Stomach (tissue), 9 donors: Measurements from ENCODE around the gene DLGAP1. TPM values are rescaled to one million over a fixed set of nuclear protein-coding genes. Genes with fewer than 3 reads are reported as not detected.

Source experiments
- DNase-seq, 2 donors: peaks; one replicate each; pipeline versions ENCODE4 v3.0.0 to v3.0.0-alpha.2; 2013 to 2019
- H3K27ac ChIP-seq, 5 donors: fragments of 200-600 bp in 4 of 5; sonication (generic) in 4 of 5; one replicate each; pipeline ENCODE4 v1.5.1; 2013 to 2019; ENCODE audit warnings: mild to moderate bottlenecking in 1 of 5, moderate library complexity in 1 of 5
- H3K27me3 ChIP-seq, 3 donors: fragments of 200-600 bp; sonication (generic); one replicate each; pipeline ENCODE4 v1.5.1; 2017 to 2019; ENCODE audit warnings: mixed run types in 1 of 3
- H3K36me3 ChIP-seq, 4 donors: fragments of 200-600 bp; sonication (generic); 1 replicate in 3 of 4; 2 replicates in 1 of 4; pipeline ENCODE4 v1.5.1; 2016 to 2019
- H3K4me1 ChIP-seq, 4 donors: fragments of 200-600 bp; sonication (generic); one replicate each; pipeline ENCODE4 v1.5.1; 2016 to 2019
- H3K4me3 ChIP-seq, 4 donors: fragments of 200-600 bp; sonication (generic) in 3 of 4; one replicate each; pipeline ENCODE4 v1.5.1; 2016 to 2019; ENCODE audit warnings: mild to moderate bottlenecking in 1 of 4
- H3K9me3 ChIP-seq, 4 donors: fragments of 200-600 bp; sonication (generic); one replicate each; pipeline ENCODE4 v1.5.1; 2016 to 2019
- EP300 ChIP-seq: sonication (generic); formaldehyde crosslinking; IDR thresholded peaks from one replicate; pipeline ENCODE4 v1.6.1; 2017; ENCODE audit warnings: antibody characterized with exemption
- POLR2A ChIP-seq, 4 donors: fragments of 450-650 bp; IDR thresholded peaks; one replicate each; pipeline ENCODE4 v1.6.1; 2016; ENCODE audit warnings: antibody characterized with exemption in 4 of 4, control low read depth in 2 of 4, mild to moderate bottlenecking in 1 of 4, moderate library complexity in 1 of 4
- POLR2AphosphoS5 ChIP-seq, 3 donors: sonication (generic); formaldehyde crosslinking; IDR thresholded peaks; one replicate each; pipeline ENCODE4 v1.6.1; 2016; ENCODE audit warnings: antibody characterized with exemption in 3 of 3
- WGBS, 5 donors: extraction: QIAGEN DNeasy Blood & Tissue Kit in 3 of 5; methylation state at CpG; one replicate each; pipeline versions ENCODE4 v1.1.5 to v1.1.7; 2013 to 2018; 5-methylcytosine and 5-hydroxymethylcytosine counted together
- intact Hi-C: fragments of 100-400 bp; cut with DNase I; formaldehyde crosslinking; loops from one replicate; pipeline ENCODE4 v1.15.1; 2023; ENCODE audit warnings: low total_unique reads
- polyA plus RNA-seq, 3 donors: library from polyadenylated mRNA; stranded (reverse); fragments of 200-250 nt; gene quantifications; one replicate each; pipeline ENCODE4 v1.2.3, GENCODE V29; 2013
- total RNA-seq, 5 donors: library from RNA; depleted of rRNA; stranded (reverse); fragments of >200 nt; gene quantifications; one replicate each; pipeline versions ENCODE4 v1.1.0 to v1.2.3, GENCODE V29; 2014 to 2016
- TF ChIP-seq, protein P1 (sequence below), 7 experiments: fragments of 450-650 bp in 4 of 7; fragments of 200-600 bp in 3 of 7; sonication (generic) in 3 of 7; IDR thresholded peaks; one replicate each; pipeline ENCODE4 v1.5.1; 2016 to 2019; ENCODE audit warnings: antibody characterized with exemption in 7 of 7, control low read depth in 2 of 7, mild to moderate bottlenecking in 1 of 7
- donor health status: healthy with polysubstance abuse.
- donor health status: Bipolar disorder and iron deficiency.
- donor health status: healthy.

Gene DLGAP1
- total and polyA plus RNA-seq, 8 donors = 0.06 to 7.0 (median 1.3) TPM; not detected in 1

- no peak overlapping the region for H3K4me3 ChIP-seq
- intact Hi-C loops = no loop called here
- peaks cover 0 to 4% (median 2%) of the 10 kb centered on the region in 4 donors for H3K9me3 ChIP-seq
- no peak for TF ChIP-seq EP300
- TF ChIP-seq POLR2A (IDR thresholded peaks at IDR 0.05) = no peak
- no peak for TF ChIP-seq POLR2AphosphoS5 (IDR thresholded peaks at IDR 0.05)
- TF ChIP-seq, protein P1, sequence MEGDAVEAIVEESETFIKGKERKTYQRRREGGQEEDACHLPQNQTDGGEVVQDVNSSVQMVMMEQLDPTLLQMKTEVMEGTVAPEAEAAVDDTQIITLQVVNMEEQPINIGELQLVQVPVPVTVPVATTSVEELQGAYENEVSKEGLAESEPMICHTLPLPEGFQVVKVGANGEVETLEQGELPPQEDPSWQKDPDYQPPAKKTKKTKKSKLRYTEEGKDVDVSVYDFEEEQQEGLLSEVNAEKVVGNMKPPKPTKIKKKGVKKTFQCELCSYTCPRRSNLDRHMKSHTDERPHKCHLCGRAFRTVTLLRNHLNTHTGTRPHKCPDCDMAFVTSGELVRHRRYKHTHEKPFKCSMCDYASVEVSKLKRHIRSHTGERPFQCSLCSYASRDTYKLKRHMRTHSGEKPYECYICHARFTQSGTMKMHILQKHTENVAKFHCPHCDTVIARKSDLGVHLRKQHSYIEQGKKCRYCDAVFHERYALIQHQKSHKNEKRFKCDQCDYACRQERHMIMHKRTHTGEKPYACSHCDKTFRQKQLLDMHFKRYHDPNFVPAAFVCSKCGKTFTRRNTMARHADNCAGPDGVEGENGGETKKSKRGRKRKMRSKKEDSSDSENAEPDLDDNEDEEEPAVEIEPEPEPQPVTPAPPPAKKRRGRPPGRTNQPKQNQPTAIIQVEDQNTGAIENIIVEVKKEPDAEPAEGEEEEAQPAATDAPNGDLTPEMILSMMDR (IDR thresholded peaks at IDR 0.05) = no peak
- H3K36me3 ChIP-seq = peaks cover 0 to 12% (median 3%) of the 10 kb centered on the region in 4 donors
- H3K27me3 ChIP-seq = no peaks in the 10 kb centered on the region
- H3K4me1 ChIP-seq = peaks cover 0 to 12% (median 2%) of the 10 kb centered on the region in 4 donors
- peak overlapping the region in 1 of 5 donors; percentile 24 for H3K27ac ChIP-seq
- no peak for DNase-seq
- WGBS, 5 donors = 54 to 63% (median 59%) methylated on average over 5 of the region's 5 CpGs
Measured at GRCh38 chr18:3466045-3466444, 989.1 kb downstream of the DLGAP1 start.

- Histone ChIP-seq H3K4me1 (peaks cover 13 to 29% (median 18%) of the 10 kb centered on the region in 4 donors), H3K9me3 (peaks cover 0 to 7% (median 2%) of the 10 kb centered on the region in 4 donors), H3K4me3 (no peak overlapping the region), H3K27ac (no peak overlapping the region), H3K27me3 (no peaks in the 10 kb centered on the region), H3K36me3 (peaks cover 9 to 31% (median 17%) of the 10 kb centered on the region in 4 donors)
- intact Hi-C loops = no loop called here
- TF ChIP-seq POLR2A (IDR thresholded peaks at IDR 0.05) = no peak
- WGBS, 5 donors = 53 to 73% (median 61%) methylated on average over 2 of the region's 2 CpGs
- no peak for DNase-seq
Measured at GRCh38 chr18:3463051-3463450, 992.1 kb downstream of the DLGAP1 start.

DNA sequence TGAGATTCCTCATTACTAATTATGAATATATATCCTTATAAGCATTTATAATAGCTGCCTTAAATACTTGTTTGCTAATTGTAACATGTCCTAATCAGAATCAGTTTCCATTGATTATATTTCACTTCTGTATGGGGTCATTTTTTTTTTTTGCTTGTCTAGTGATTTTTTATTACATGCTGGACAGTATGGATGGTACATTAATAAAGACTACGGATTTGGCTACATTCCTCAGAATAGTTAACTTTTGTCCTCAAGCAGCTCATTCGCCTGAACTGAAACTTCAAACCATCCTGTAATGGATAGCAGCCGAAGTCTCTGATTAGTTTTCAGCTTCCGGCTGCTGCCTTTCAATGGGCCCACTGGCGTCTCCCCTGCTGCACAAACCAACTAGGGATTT is 993.4 kb downstream of the DLGAP1 start:
- 93 to 99% (median 96%) methylated on average over 5 of the region's 5 CpGs for WGBS, 5 donors
- peaks cover 20 to 44% (median 30%) of the 10 kb centered on the region in 4 donors for H3K36me3 ChIP-seq
- intact Hi-C loops = no loop called here
- peaks cover 0 to 7% (median 2%) of the 10 kb centered on the region in 4 donors for H3K9me3 ChIP-seq
- H3K4me1 ChIP-seq = peaks cover 18 to 37% (median 28%) of the 10 kb centered on the region in 4 donors
- no peak overlapping the region for H3K4me3 ChIP-seq
- no peak for TF ChIP-seq EP300
- TF ChIP-seq POLR2AphosphoS5 (IDR thresholded peaks at IDR 0.05) = no peak
- TF ChIP-seq, protein P1 (IDR thresholded peaks at IDR 0.05) = no peak
- no peak for TF ChIP-seq POLR2A (IDR thresholded peaks at IDR 0.05)
- no peak for DNase-seq
- no peak overlapping the region for H3K27ac ChIP-seq
- H3K27me3 ChIP-seq = no peaks in the 10 kb centered on the region

- no peak overlapping the region for H3K4me3 ChIP-seq
- H3K27ac ChIP-seq = no peak overlapping the region
- intact Hi-C loops = no loop called here
- 94 to 98% (median 95%) methylated on average over 4 of the region's 4 CpGs for WGBS, 5 donors
- TF ChIP-seq POLR2A (IDR thresholded peaks at IDR 0.05) = no peak
- no peak for TF ChIP-seq EP300
- TF ChIP-seq POLR2AphosphoS5 (IDR thresholded peaks at IDR 0.05) = no peak
- TF ChIP-seq, protein P1 (IDR thresholded peaks at IDR 0.05) = no peak
- no peaks in the 10 kb centered on the region for H3K27me3 ChIP-seq
- no peak for DNase-seq
- H3K36me3 ChIP-seq = peaks cover 20 to 51% (median 37%) of the 10 kb centered on the region in 4 donors
- H3K9me3 ChIP-seq = peaks cover 0 to 7% (median 2%) of the 10 kb centered on the region in 4 donors
- peaks cover 25 to 39% (median 32%) of the 10 kb centered on the region in 4 donors for H3K4me1 ChIP-seq
Measured at GRCh38 chr18:3460823-3461398, 994.2 kb downstream of the DLGAP1 start.
